Parathyroid adenoma (tissue), 2 donors: ENCODE data around the gene TEX54.

Experiments used
- H2AFZ ChIP-seq: fragments of 300-600 bp; sonication (generic); one replicate; pipeline ENCODE4 v1.7.0; 2017; ENCODE audit warnings: antibody characterized with exemption, mild to moderate bottlenecking
- H3K27ac ChIP-seq: fragments of 300-600 bp; sonication (generic); one replicate; pipeline ENCODE4 v1.7.0; 2017
- H3K27me3 ChIP-seq: fragments of 300-600 bp; sonication (generic); one replicate; pipeline ENCODE4 v1.7.0; 2017; ENCODE audit warnings: low read length; ENCODE audit not compliant: control insufficient read depth, insufficient read depth
- H3K36me3 ChIP-seq: fragments of 300-600 bp; sonication (generic); one replicate; pipeline ENCODE4 v1.7.0; 2017; ENCODE audit warnings: low read length; ENCODE audit not compliant: control insufficient read depth, insufficient read depth
- H3K4me1 ChIP-seq: fragments of 300-600 bp; sonication (generic); one replicate; pipeline ENCODE4 v1.7.0; 2017; ENCODE audit warnings: control low read depth
- H3K4me2 ChIP-seq: fragments of 300-600 bp; sonication (generic); one replicate; pipeline ENCODE4 v1.7.0; 2017; ENCODE audit warnings: low read length
- H3K4me3 ChIP-seq: fragments of 300-600 bp; sonication (generic); one replicate; pipeline ENCODE4 v1.7.0; 2017; ENCODE audit warnings: low read depth, low read length
- H3K79me2 ChIP-seq: fragments of 300-600 bp; sonication (generic); one replicate; pipeline ENCODE4 v1.7.0; 2017; ENCODE audit warnings: control low read depth
- H3K9ac ChIP-seq: fragments of 300-600 bp; sonication (generic); one replicate; pipeline ENCODE4 v1.7.0; 2017; ENCODE audit warnings: mild to moderate bottlenecking
- H3K9me3 ChIP-seq: fragments of 300-600 bp; sonication (generic); one replicate; pipeline ENCODE4 v1.7.0; 2017; ENCODE audit warnings: low read length; ENCODE audit not compliant: control insufficient read depth
- CTCF ChIP-seq: fragments of 300-600 bp; sonication (generic); IDR thresholded peaks from one replicate; pipeline ENCODE4 v1.7.0; 2017; ENCODE audit warnings: antibody characterized with exemption, mild to moderate bottlenecking
- donor health status: primary hyperparathyroidism.

TEX54 gene

DNA sequence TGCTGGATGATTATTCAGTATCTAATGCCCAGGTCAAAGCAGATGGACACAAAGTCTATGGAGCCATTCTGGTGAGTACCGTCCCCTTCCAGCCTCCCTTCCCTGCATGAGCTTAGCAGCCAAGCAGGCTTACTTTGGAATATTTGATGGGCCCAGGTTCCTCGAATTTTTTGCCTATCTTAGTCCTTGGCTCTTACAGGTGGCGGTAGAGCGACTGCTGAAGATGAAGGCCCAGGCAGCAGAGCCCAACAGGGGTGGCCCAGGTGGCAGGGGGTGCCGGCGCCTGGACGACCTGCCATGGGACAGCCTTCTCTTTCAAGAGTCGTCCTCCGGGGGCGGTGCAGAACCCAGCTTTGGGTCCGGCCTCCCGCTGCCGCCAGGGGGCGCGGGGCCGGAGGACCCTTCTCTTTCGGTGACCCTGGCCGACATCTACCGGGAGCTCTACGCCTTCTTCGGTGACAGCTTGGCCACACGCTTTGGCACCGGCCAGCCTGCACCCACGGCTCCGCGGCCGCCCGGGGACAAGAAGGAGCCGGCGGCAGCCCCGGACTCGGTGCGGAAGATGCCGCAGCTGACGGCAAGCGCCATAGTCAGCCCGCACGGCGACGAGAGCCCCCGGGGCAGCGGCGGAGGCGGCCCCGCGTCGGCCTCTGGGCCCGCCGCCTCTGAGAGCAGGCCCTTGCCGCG lies 46.2 kb downstream of the TEX54 start:
- peaks cover 1% of the 10 kb centered on the region for H3K79me2 ChIP-seq
- peak; percentile 89 for TF ChIP-seq CTCF
- peak overlapping the region; percentile 74 for H2AFZ ChIP-seq
- H3K4me2 ChIP-seq: peak overlapping the region; percentile 79
- H3K4me3 ChIP-seq: peak overlapping the region; percentile 70
- peak overlapping the region; percentile 84 for H3K27ac ChIP-seq
- no peaks in the 10 kb centered on the region for H3K36me3 ChIP-seq
- H3K9me3 ChIP-seq: no peaks in the 10 kb centered on the region
- H3K27me3 ChIP-seq: no peaks in the 10 kb centered on the region
- H3K9ac ChIP-seq: no peak overlapping the region
- peaks cover 3% of the 10 kb centered on the region for H3K4me1 ChIP-seq

DNA sequence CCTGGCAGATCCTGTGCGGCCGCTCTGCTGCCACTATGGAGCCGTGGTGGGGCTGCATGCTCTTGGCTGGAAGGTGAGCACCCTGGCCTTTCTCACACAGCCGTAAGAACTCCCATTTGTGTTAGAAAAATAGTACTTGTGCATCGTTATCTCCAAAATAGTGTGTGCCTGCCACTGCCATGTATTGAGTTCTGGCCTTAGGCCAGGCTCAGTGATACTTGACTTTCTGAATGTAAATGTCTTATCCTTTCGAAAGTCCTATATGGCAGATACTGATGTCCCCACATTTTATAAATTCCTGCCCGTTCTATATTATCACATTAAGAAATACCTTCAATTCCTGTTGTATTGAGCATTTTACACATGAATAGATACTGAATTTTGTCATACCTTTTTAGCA lies 49.9 kb downstream of the TEX54 start:
- TF ChIP-seq CTCF: no peak
- H3K4me2 ChIP-seq: no peak overlapping the region
- no peak overlapping the region for H3K4me3 ChIP-seq
- H3K36me3 ChIP-seq: no peaks in the 10 kb centered on the region
- no peaks in the 10 kb centered on the region for H3K9me3 ChIP-seq
- no peaks in the 10 kb centered on the region for H3K27me3 ChIP-seq
- no peaks in the 10 kb centered on the region for H3K79me2 ChIP-seq
- no peak overlapping the region for H2AFZ ChIP-seq
- H3K9ac ChIP-seq: no peak overlapping the region
- no peak overlapping the region for H3K27ac ChIP-seq
- peaks cover 3% of the 10 kb centered on the region for H3K4me1 ChIP-seq
